ENCODE results near the gene LARGE1.

The LARGE1 gene

GRCh38 chr22:33400061-33400840 is 520.0 kb downstream of the LARGE1 start:
- TF ChIP-seq, protein P1, sequence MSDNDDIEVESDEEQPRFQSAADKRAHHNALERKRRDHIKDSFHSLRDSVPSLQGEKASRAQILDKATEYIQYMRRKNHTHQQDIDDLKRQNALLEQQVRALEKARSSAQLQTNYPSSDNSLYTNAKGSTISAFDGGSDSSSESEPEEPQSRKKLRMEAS (IDR thresholded peaks at IDR 0.05; ENCODE audit: low read depth, low read length) = no peak
- TF ChIP-seq, protein P2, sequence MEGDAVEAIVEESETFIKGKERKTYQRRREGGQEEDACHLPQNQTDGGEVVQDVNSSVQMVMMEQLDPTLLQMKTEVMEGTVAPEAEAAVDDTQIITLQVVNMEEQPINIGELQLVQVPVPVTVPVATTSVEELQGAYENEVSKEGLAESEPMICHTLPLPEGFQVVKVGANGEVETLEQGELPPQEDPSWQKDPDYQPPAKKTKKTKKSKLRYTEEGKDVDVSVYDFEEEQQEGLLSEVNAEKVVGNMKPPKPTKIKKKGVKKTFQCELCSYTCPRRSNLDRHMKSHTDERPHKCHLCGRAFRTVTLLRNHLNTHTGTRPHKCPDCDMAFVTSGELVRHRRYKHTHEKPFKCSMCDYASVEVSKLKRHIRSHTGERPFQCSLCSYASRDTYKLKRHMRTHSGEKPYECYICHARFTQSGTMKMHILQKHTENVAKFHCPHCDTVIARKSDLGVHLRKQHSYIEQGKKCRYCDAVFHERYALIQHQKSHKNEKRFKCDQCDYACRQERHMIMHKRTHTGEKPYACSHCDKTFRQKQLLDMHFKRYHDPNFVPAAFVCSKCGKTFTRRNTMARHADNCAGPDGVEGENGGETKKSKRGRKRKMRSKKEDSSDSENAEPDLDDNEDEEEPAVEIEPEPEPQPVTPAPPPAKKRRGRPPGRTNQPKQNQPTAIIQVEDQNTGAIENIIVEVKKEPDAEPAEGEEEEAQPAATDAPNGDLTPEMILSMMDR (IDR thresholded peaks at IDR 0.05; ENCODE audit: low read depth, low read length) = no peak
- no peak for TF ChIP-seq MYC (IDR thresholded peaks at IDR 0.05; ENCODE audit: low read depth, low read length)
- TF ChIP-seq POLR2A (IDR thresholded peaks at IDR 0.05; ENCODE audit: extremely low read depth, insufficient read length) = no peak
- no peak overlapping the region for H3K4me3 ChIP-seq (ENCODE audit: low read depth, low read length)
- DNase-seq (ENCODE audit: low read depth) = no peak

- H3K4me3 ChIP-seq (ENCODE audit: low read depth, low read length) = no peak overlapping the region
- TF ChIP-seq, protein P2 (IDR thresholded peaks at IDR 0.05; ENCODE audit: low read depth, low read length) = no peak
- TF ChIP-seq MYC (IDR thresholded peaks at IDR 0.05; ENCODE audit: low read depth, low read length) (no peak), POLR2A (IDR thresholded peaks at IDR 0.05; ENCODE audit: extremely low read depth, insufficient read length) (no peak)
- TF ChIP-seq, protein P1 (IDR thresholded peaks at IDR 0.05; ENCODE audit: low read depth, low read length) = no peak
- no peak for DNase-seq (ENCODE audit: low read depth)
Measured at GRCh38 chr22:33397381-33397907, 522.8 kb downstream of the LARGE1 start.

GRCh38 chr22:33393432-33393831 is 526.8 kb downstream of the LARGE1 start:
- no peak for DNase-seq (ENCODE audit: low read depth)
- TF ChIP-seq, protein P1 (IDR thresholded peaks at IDR 0.05; ENCODE audit: low read depth, low read length) = no peak
- TF ChIP-seq MYC (IDR thresholded peaks at IDR 0.05; ENCODE audit: low read depth, low read length) (no peak), POLR2A (IDR thresholded peaks at IDR 0.05; ENCODE audit: extremely low read depth, insufficient read length) (no peak)

GRCh38 chr22:33391298-33391697 is 529.0 kb downstream of the LARGE1 start:
- TF ChIP-seq POLR2A (IDR thresholded peaks at IDR 0.05; ENCODE audit: extremely low read depth, insufficient read length) = no peak
- TF ChIP-seq, protein P1 (IDR thresholded peaks at IDR 0.05; ENCODE audit: low read depth, low read length) = no peak
- DNase-seq (ENCODE audit: low read depth) = no peak
- no peak overlapping the region for H3K4me3 ChIP-seq (ENCODE audit: low read depth, low read length)

More at GRCh38 chr22:33393432-33393831, 526.8 kb downstream of the LARGE1 start:
- H3K4me3 ChIP-seq (ENCODE audit: low read depth, low read length) = no peak overlapping the region

DNA sequence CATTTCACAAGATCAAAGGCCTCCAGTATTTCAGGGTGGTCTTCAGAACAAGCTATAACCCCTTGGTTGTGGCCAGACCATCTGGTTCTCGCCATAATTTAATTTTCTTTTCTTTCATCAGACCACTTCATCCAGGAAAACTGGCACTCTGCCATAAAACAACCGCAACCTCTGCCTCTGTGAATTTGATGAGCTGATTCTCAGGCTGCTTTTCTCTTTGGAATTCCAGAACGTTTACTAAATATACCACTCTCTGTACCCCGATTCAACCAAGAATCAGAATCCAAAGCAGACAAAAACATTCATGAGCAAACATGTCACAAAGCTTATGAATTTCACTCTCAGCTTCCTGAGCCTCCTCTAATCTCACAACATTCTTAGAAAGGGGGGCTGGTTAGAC is 530.3 kb downstream of the LARGE1 start:
- H3K4me3 ChIP-seq (ENCODE audit: low read depth, low read length) = no peak overlapping the region
- no peak for DNase-seq (ENCODE audit: low read depth)
- TF ChIP-seq, protein P2 (IDR thresholded peaks at IDR 0.05; ENCODE audit: low read depth, low read length) = no peak

DNA sequence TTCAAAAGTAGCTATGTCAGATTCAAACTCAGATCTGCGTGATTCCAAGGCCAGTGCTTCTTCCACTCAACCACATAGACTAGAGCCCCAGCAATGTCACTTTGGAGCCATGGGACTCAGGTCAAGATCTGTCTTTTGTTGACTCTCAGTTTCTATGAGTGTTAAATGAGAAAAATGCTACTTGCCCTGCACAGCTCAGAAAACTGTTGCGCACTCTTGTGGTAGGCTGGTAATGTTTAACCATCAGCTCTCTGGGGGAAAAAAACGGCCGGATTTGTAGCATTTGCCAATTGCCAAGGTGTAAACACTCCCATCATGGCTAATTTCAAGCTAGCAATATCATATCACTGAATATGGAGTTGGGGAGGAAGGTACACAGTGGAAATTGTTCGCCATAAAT is 534.0 kb downstream of the LARGE1 start:
- H3K4me3 ChIP-seq (ENCODE audit: low read depth, low read length) = no peak overlapping the region
- no peak for DNase-seq (ENCODE audit: low read depth)
- TF ChIP-seq, protein P1 (IDR thresholded peaks at IDR 0.05; ENCODE audit: low read depth, low read length) = no peak
- no peak for TF ChIP-seq MYC (IDR thresholded peaks at IDR 0.05; ENCODE audit: low read depth, low read length)
- TF ChIP-seq, protein P2 (IDR thresholded peaks at IDR 0.05; ENCODE audit: low read depth, low read length) = no peak
- TF ChIP-seq POLR2A (IDR thresholded peaks at IDR 0.05; ENCODE audit: extremely low read depth, insufficient read length) = no peak

All from NB4 (cell line).